Gastroesophageal sphincter (tissue), 4 donors: ENCODE data around the gene SIPA1L3. TPM values are rescaled to one million over a fixed set of nuclear protein-coding genes. Genes with fewer than 3 reads are reported as not detected.

ENCODE experiments used
- ATAC-seq: fragments of 150-250 bp; one replicate; pipeline ENCODE4 v1.9.1; 2016; ENCODE audit warnings: mild to moderate bottlenecking, moderate library complexity
- H3K27ac ChIP-seq, 4 donors: fragments of 200-600 bp; sonication (generic) in 3 of 4; 1 replicate in 3 of 4; 2 replicates in 1 of 4; pipeline ENCODE4 v1.5.1; 2016 to 2019
- H3K27me3 ChIP-seq: fragments of 200-600 bp; sonication (generic); one replicate; pipeline ENCODE4 v1.5.1; 2019
- H3K36me3 ChIP-seq, 2 donors: fragments of 200-600 bp; sonication (generic); one replicate each; pipeline ENCODE4 v1.5.1; 2019; ENCODE audit warnings: control low read depth in 1 of 2
- H3K4me1 ChIP-seq, 3 donors: fragments of 200-600 bp; sonication (generic); 1 replicate in 2 of 3; 2 replicates in 1 of 3; pipeline ENCODE4 v1.5.1; 2016 to 2019; ENCODE audit warnings: control low read depth in 2 of 3
- H3K4me3 ChIP-seq, 2 donors: fragments of 200-600 bp; sonication (generic); one replicate each; pipeline ENCODE4 v1.5.1; 2019; ENCODE audit warnings: mild to moderate bottlenecking in 1 of 2, moderate library complexity in 1 of 2
- H3K9me3 ChIP-seq, 3 donors: fragments of 200-600 bp; sonication (generic); one replicate each; pipeline ENCODE4 v1.5.1; 2017 to 2019; ENCODE audit warnings: control low read depth in 2 of 3
- CTCF ChIP-seq, 4 experiments: fragments of 200-600 bp in 2 of 4; fragments of 450-650 bp in 2 of 4; sonication (generic) in 1 of 4; IDR thresholded peaks; one replicate each; pipeline ENCODE4 v1.5.1; 2017 to 2019; ENCODE audit warnings: antibody characterized with exemption in 4 of 4, mild to moderate bottlenecking in 2 of 4, moderate library complexity in 2 of 4
- EP300 ChIP-seq: sonication (generic); formaldehyde crosslinking; IDR thresholded peaks from one replicate; pipeline ENCODE4 v1.6.1; 2017; ENCODE audit warnings: antibody characterized with exemption, mild to moderate bottlenecking
- POLR2A ChIP-seq, 2 donors: fragments of 450-650 bp; IDR thresholded peaks; one replicate each; pipeline ENCODE4 v1.6.1; 2017; ENCODE audit warnings: antibody characterized with exemption in 2 of 2, mild to moderate bottlenecking in 2 of 2, moderate library complexity in 1 of 2
- POLR2AphosphoS5 ChIP-seq: sonication (generic); formaldehyde crosslinking; IDR thresholded peaks from one replicate; pipeline ENCODE4 v1.6.1; 2017; ENCODE audit warnings: antibody characterized with exemption
- WGBS, 2 donors: methylation state at CpG; one replicate each; pipeline ENCODE4 v1.1.5; 2018; ENCODE audit warnings: low coverage in 1 of 2; 5-methylcytosine and 5-hydroxymethylcytosine counted together
- total RNA-seq, 4 donors: library from RNA; depleted of rRNA; stranded (reverse); fragments of >200 nt; gene quantifications; one replicate each; pipeline ENCODE4 v1.1.0, GENCODE V29; 2016

SIPA1L3 gene
- total RNA-seq, 4 donors from 2014 or later, result 5.9 to 20.2 (median 11.8) TPM

DNA sequence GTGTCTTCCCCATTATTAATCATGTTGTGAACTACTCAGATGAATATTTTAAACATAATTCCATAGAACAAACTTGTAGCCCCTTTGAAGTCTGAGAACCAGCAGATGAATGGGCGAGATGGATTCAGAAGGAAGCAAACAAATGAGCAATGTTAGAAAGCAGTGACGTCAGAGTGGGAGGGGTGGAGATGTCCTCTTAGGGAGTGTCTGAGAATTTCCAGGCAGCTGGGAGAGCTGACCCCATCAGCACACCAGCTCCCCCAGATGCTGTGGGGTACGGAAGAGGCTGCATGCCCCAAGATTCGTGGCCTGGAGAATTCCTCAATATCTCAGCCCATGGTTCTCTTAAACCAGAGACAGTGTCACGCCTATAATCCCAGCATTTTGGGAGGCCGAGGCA, 248.4 kb downstream of the SIPA1L3 start:
- Histone ChIP-seq H3K27ac (no peak overlapping the region), H3K4me1 (no peaks in the 10 kb centered on the region), H3K36me3 (peaks cover 0 to 89% of the 10 kb centered on the region in 2 donors), H3K4me3 (no peak overlapping the region), H3K9me3 (no peaks in the 10 kb centered on the region), H3K27me3 (no peaks in the 10 kb centered on the region)
- 43 to 65% methylated on average over 1 to 4 of the region's 6 CpGs for WGBS, 2 donors
- TF ChIP-seq POLR2A (IDR thresholded peaks at IDR 0.05) (no peak), CTCF (IDR thresholded peaks at IDR 0.05) (no peak), EP300 (no peak), POLR2AphosphoS5 (no peak)
- ATAC-seq, result no peak

GRCh38 chr19:38158730-38159129, 251.7 kb downstream of the SIPA1L3 start:
- Histone ChIP-seq H3K4me1 (no peaks in the 10 kb centered on the region), H3K9me3 (peaks cover 0 to 12% (median 0%) of the 10 kb centered on the region in 3 donors), H3K4me3 (no peak overlapping the region), H3K36me3 (peaks cover 0 to 87% of the 10 kb centered on the region in 2 donors), H3K27me3 (no peaks in the 10 kb centered on the region), H3K27ac (no peak overlapping the region)
- WGBS, 2 donors, result 89% methylated on average over 5 of the region's 5 CpGs; no CpG with 5 or more reads in 1 of the 2 donors
- no peak for ATAC-seq
- TF ChIP-seq POLR2AphosphoS5 (no peak), EP300 (no peak), POLR2A (IDR thresholded peaks at IDR 0.05) (no peak), CTCF (IDR thresholded peaks at IDR 0.05) (no peak)

GRCh38 chr19:38162094-38162493, 255.1 kb downstream of the SIPA1L3 start:
- H3K27me3 ChIP-seq, result no peaks in the 10 kb centered on the region
- TF ChIP-seq POLR2A (IDR thresholded peaks at IDR 0.05) (no peak), CTCF (IDR thresholded peaks at IDR 0.05) (no peak)
- ATAC-seq, result no peak
- H3K9me3 ChIP-seq, result peaks cover 0 to 12% (median 0%) of the 10 kb centered on the region in 3 donors
- no peaks in the 10 kb centered on the region for H3K4me1 ChIP-seq
- WGBS, 2 donors, result 96 to 100% methylated on average over 2 to 5 of the region's 5 CpGs
- peaks cover 0 to 92% of the 10 kb centered on the region in 2 donors for H3K36me3 ChIP-seq
- H3K4me3 ChIP-seq, result no peak overlapping the region
- no peak overlapping the region for H3K27ac ChIP-seq

- ATAC-seq, result no peak
- H3K9me3 ChIP-seq, result peaks cover 0 to 12% (median 0%) of the 10 kb centered on the region in 3 donors
- H3K4me1 ChIP-seq, result no peaks in the 10 kb centered on the region
- WGBS, 2 donors, result 87 to 100% methylated on average over 1 to 4 of the region's 7 CpGs
- H3K27ac ChIP-seq, result no peak overlapping the region
- no peak overlapping the region for H3K4me3 ChIP-seq
- H3K27me3 ChIP-seq, result no peaks in the 10 kb centered on the region
- TF ChIP-seq CTCF (IDR thresholded peaks at IDR 0.05), result no peak
- no peak for TF ChIP-seq POLR2A (IDR thresholded peaks at IDR 0.05)
- TF ChIP-seq POLR2AphosphoS5, result no peak
- no peak for TF ChIP-seq EP300
- peaks cover 0 to 92% of the 10 kb centered on the region in 2 donors for H3K36me3 ChIP-seq
Observed at GRCh38 chr19:38162632-38163031, 255.6 kb downstream of the SIPA1L3 start.

GRCh38 chr19:38163419-38164290, 256.6 kb downstream of the SIPA1L3 start:
- Histone ChIP-seq H3K4me3 (no peak overlapping the region), H3K27me3 (no peaks in the 10 kb centered on the region), H3K9me3 (peaks cover 0 to 12% (median 0%) of the 10 kb centered on the region in 3 donors), H3K4me1 (no peaks in the 10 kb centered on the region), H3K36me3 (peaks cover 0 to 93% of the 10 kb centered on the region in 2 donors), H3K27ac (no peak overlapping the region)
- no peak for ATAC-seq
- WGBS, 2 donors, result 92 to 93% methylated on average over 13 to 15 of the region's 23 CpGs
- TF ChIP-seq POLR2A (IDR thresholded peaks at IDR 0.05) (no peak), POLR2AphosphoS5 (no peak), EP300 (no peak), CTCF (IDR thresholded peaks at IDR 0.05) (no peak)
